Stimulated activated CD8-positive, alpha-beta memory T cell treated with anti-CD3 and anti-CD28 coated beads, Interleukin-7, amount 100 ng/mL, for 4 hours (primary cell): ENCODE results near the gene ZIM2.

Experiments used
- DNase-seq, 2 donors: peaks; one replicate each; pipeline ENCODE4 v3.0.0-alpha.2; 2020; ENCODE audit warnings: low read depth in 2 of 2

ZIM2 gene

DNA sequence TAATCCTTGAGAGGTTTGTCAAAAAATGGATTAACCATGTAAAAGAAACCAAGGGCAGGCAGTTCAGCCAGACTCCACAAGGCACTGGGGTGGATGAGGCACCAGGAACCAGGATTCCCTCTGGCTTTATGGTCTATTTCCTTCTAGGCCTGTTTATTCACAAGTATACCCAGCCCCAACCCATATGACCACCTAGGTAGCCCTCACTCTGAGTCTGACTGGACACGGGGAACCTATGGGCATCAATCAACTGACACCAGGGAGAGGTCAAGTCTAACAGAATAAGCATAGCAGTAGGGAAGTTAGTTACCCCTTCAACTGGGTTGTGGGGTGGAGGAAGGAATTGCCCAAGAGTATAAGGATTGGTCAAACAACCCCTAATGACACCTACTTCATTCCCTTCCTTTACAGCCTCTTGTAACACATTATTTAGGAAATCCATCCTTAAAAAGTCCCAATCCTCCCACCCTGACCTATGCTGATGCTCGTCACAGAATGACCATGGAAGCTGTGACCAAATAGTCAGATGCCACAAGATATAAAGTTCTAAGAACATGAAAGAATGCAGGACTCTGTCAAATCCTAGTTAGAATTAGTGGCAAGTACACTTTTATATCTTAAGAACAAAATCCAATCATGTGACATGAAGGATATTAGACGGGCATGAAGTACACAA, 31.7 kb downstream of the ZIM2 start:
- DNase-seq: no peak

- DNase-seq: no peak
These were observed 33.9 kb downstream of the ZIM2 start for GRCh38 chr19:56806639-56807038.

DNA sequence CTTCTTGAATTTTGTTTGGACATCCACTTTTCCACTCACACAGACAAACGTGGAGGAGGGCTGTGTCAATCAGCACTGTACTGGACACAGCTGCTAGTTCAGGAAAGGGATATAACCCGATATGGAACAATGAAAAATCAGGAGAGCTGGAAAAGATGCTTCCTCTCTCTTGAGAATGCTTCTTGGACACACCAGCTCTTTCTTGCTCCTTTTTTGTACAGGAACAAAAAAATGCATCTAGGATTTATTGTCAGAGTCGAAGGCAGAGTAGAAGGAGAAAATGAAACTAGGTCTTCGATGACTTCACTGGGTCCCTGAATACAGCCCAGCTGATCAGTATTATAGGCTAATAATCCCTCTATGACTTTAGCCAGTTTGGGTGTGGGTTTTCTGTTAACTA, 62.2 kb downstream of the ZIM2 start:
- no peak for DNase-seq

DNA sequence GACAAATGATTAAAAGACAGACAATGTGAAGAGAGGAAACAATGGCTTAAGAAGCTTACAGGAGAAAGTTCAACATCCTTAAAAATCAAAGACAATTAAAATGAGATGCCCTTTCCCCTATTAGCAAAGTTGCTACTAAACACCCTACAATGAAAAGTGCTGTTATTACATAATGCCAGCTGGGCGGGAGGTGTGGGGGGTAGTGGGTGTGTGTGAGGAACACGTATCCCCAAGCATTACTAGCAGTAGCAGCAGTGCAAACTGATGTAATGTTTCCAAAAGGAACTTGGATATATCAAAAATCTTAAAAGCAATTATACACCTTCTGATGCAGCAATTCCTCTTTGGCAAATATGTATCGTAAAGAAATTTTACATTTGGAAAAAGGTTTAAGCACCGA, 70.9 kb downstream of the ZIM2 start:
- DNase-seq: no peak

- DNase-seq: no peak
These were observed 75.4 kb downstream of the ZIM2 start for GRCh38 chr19:56765137-56765536.

DNA sequence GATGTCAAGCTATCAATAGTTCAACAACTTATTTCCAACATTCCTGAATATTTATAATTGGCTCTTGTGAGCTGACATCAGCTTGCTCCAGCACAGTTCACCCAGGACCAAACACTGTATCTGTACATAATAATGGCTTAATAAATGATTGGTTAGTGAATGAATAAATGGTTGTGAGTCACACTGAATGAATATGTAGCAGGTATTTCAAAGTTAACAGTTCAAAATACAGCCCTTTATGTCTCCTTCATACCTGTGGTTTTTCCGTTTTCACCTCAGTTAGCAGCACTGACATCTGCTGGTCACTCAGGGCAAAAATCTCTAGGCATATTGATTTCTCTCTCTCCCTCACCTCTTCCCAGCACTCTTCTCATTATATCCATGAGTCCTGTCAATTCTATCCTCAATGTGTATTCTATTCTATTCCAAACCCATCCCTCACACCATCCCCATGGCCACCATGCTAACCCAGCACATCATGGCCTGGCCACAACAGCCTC, 76.3 kb downstream of the ZIM2 start:
- no peak for DNase-seq

- no peak for DNase-seq
These were observed 79.7 kb downstream of the ZIM2 start for GRCh38 chr19:56760842-56761241.

- no peak for DNase-seq
These were observed 81.0 kb downstream of the ZIM2 start for GRCh38 chr19:56759531-56759930.

DNA sequence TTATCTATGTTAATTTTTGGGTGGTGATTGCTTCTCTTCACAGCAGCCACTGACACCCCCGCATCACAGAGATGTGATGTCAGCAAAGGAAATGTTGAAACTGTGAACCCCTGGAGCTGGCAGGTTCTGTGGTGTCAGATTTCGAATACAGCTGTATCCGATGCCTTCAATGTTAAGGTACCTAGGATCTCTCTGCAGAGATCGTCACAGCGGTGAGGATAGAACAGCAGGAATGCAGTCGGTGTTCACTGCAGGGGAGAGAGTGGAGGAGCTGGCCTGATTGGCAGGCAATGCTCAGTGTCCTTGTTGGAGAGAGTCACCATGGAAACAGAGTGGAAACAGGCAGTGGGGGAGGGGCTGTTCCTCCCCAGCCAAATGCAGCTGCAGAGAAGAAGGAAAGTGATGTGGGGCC, 89.4 kb downstream of the ZIM2 start:
- no peak for DNase-seq

DNA sequence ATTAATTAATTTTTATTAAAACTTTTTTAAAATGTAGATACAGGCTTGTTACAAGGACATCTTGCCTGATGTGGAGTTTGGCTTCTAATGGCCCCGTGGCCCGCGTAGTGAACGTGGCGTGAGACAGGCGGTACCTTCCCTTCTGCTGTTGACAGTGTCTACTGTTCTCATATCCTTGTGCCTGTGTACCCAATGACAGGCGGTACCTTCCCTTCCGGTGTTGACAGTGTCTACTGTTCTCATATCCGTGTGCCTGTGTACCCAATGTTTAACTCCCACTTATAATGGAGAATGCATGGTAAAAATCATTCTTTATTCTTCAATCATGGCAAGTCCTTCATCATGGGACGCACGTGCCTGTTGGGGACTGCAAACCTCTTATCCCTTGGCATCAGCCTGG, 89.9 kb downstream of the ZIM2 start:
- no peak for DNase-seq

GRCh38 chr19:56748378-56748777, 92.1 kb downstream of the ZIM2 start:
- DNase-seq: no peak

GRCh38 chr19:56746367-56746766, 94.2 kb downstream of the ZIM2 start:
- no peak for DNase-seq

DNA sequence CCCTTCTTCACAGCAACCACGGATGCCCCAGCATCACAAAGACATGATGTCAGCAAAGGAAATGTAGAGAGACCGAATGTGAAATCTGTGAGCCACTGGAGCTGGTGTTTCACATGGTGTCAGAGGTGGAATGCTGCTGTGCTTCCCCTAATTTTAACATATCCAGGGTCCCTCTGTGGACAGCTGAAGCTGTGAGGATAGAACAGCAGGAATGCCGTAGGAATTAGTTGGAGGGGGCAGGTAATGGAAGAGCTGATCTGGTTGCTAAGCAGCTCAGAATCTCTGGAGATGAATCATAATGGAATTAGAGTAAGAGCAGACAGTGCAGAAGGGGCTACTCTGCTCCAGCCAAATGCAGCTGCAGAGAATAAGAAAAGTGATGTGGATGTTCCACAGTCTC, 100.0 kb downstream of the ZIM2 start:
- no peak for DNase-seq

DNA sequence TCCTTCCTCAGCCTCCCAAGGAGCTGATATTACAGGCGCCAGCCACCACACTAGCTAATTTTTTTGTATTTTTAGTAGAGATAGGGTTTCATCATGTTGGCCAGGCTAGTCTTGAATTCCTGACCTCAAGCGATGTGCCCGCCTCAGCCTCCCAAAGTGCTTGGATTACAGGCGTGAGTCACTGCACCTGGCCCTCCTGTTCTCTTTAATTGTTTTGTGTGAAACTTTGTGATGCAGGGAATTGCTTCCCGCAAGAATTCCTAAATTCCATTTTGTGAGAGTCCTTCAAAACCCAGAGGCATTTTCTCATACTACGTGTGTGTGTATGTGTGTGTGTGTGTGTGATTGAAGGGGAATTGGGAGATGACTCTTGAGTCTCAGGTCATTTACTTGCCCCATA, 104.0 kb downstream of the ZIM2 start:
- no peak for DNase-seq

DNA sequence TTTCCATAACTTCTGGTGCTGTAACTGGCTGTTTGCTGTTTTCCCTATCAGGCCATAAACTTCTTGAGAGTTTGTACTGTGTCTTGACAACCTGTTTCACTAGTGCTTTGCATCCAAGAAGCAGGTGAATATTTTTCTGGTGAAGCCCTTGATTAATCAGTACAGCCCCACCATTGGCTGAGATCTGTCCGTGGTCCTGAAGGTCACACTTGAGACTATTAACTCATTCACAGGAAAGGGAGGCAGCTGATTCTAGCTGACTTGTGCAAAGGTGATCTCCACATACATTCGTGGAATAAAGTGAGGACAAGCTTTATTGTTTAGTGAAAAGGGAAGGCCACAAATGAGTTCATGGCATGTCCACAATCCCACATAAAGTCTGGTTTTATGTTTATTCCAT, 107.5 kb downstream of the ZIM2 start:
- DNase-seq: no peak

GRCh38 chr19:56727677-56728076, 112.8 kb downstream of the ZIM2 start:
- no peak for DNase-seq

GRCh38 chr19:56725829-56726424, 114.6 kb downstream of the ZIM2 start:
- no peak for DNase-seq
